ENCODE results near the gene PGAM4.
"Not testable (repeated sequence)": the region's sequence is repeated elsewhere in the genome, so short reads cannot be mapped to it uniquely, and the experiment has no call there.

PGAM4 gene

GRCh38 chrX:77969538-77969937, at the start of gene PGAM4:
Gene PGAM4, minus strand, starts transcription at chrX:77969638. Its CDS starts 0 bp downstream, at chrX:77969638.
- DNase-seq, result no peak

GRCh38 chrX:78011846-78012245, 42.4 kb upstream of the PGAM4 start:
- DNase-seq, result no peak

GRCh38 chrX:77979870-77980269, 10.4 kb upstream of the PGAM4 start:
- no peak for DNase-seq

- no peak for DNase-seq
Measured at GRCh38 chrX:77977518-77977917, 8.1 kb upstream of the PGAM4 start.

GRCh38 chrX:77977095-77977494, 7.7 kb upstream of the PGAM4 start:
- DNase-seq, result no peak

GRCh38 chrX:77975755-77976154, 6.3 kb upstream of the PGAM4 start:
- DNase-seq, result no peak

- no peak for DNase-seq
Measured at GRCh38 chrX:77967631-77968030, 1.8 kb downstream of the PGAM4 start.

- no peak for DNase-seq
Measured at GRCh38 chrX:77966361-77966760, 3.1 kb downstream of the PGAM4 start.

GRCh38 chrX:77962068-77962902, 7.2 kb downstream of the PGAM4 start:
- no peak for DNase-seq

- DNase-seq, result no peak
Measured at GRCh38 chrX:77961063-77961462, 8.4 kb downstream of the PGAM4 start.

GRCh38 chrX:77960567-77960966, 8.9 kb downstream of the PGAM4 start:
- DNase-seq, result no peak

GRCh38 chrX:77953708-77954107, 15.7 kb downstream of the PGAM4 start:
- DNase-seq, result no peak

- DNase-seq, result no peak
Measured at GRCh38 chrX:77953302-77953701, 16.1 kb downstream of the PGAM4 start.

- DNase-seq, result no peak
Measured at GRCh38 chrX:77952173-77952572, 17.3 kb downstream of the PGAM4 start.

GRCh38 chrX:77949840-77950239, 19.6 kb downstream of the PGAM4 start:
- DNase-seq, result no peak

GRCh38 chrX:77946571-77946970, 22.9 kb downstream of the PGAM4 start:
- no peak for DNase-seq

GRCh38 chrX:77945910-77946545, 23.4 kb downstream of the PGAM4 start:
- peak; percentile 18 to 56 (median 53) for DNase-seq

GRCh38 chrX:77945031-77945430, 24.4 kb downstream of the PGAM4 start:
- DNase-seq, result not testable (repeated sequence)

GRCh38 chrX:77938083-77938680, 31.3 kb downstream of the PGAM4 start:
- DNase-seq, result no peak

- no peak for DNase-seq
Measured at GRCh38 chrX:77937291-77937690, 32.1 kb downstream of the PGAM4 start.

- no peak for DNase-seq
Measured at GRCh38 chrX:77936299-77936698, 33.1 kb downstream of the PGAM4 start.

- peak in 1 of 3 donors; percentile 37 for DNase-seq
Measured at GRCh38 chrX:77935886-77936285, 33.6 kb downstream of the PGAM4 start.

- peak in 1 of 3 donors; percentile 32 for DNase-seq
Measured at GRCh38 chrX:77930581-77930980, 38.9 kb downstream of the PGAM4 start.

- DNase-seq, result peak in 1 of 3 donors; percentile 20
Measured at GRCh38 chrX:77925764-77926163, 43.7 kb downstream of the PGAM4 start.

Measured in suppressor macrophage treated with lipopolysaccharide for 1 hour (primary cell).